IMR-90 (cell line): Measurements from ENCODE around the gene FMNL3. TPM values are rescaled to one million over a fixed set of nuclear protein-coding genes. Genes with fewer than 3 reads are reported as not detected.
"Not testable (repeated sequence)": the region's sequence is repeated elsewhere in the genome, so short reads cannot be mapped to it uniquely, and the experiment has no call there.

Source experiments
- ATAC-seq: fragments of 200-7000 bp; cut with Tn5 transposase; 2 replicates; pipeline ENCODE4 v1.9.1; 2020; ENCODE audit warnings: low read depth, mild to moderate bottlenecking, moderate library complexity
- BruUV-seq: library from RNA; stranded (reverse); fragments of 400-500 nt; replicated peaks from 2 replicates; lab custom pipeline; 2021; lab: Mats Ljungman, UMichigan
- CTCF ChIA-PET: fragments of 300-600 bp; formaldehyde crosslinking; extraction: SDS; loops from one replicate; lab custom pipeline; 2021; ENCODE audit warnings: antibody characterized with exemption; lab: Yijun Ruan, JAX
- POLR2A ChIA-PET: fragments of 300-600 bp; sonication (Branson Sonifier 250); formaldehyde crosslinking; loops from one replicate; lab custom pipeline; 2022; ENCODE audit warnings: antibody characterized with exemption; ENCODE audit not compliant: unreplicated experiment; lab: Charles Lee
- DNase-seq: peaks from one replicate; pipeline ENCODE4 v3.0.0; 2013
- H2AFZ ChIP-seq: replicated peaks from 2 replicates; pipeline ENCODE3; 2013; ENCODE audit warnings: low read length, mild to moderate bottlenecking; ENCODE audit not compliant: poor library complexity
- H2AK5ac ChIP-seq: 2 replicates; pipeline ENCODE4 v1.6.1; 2013; ENCODE audit warnings: low read depth, low read length, inconsistent platforms
- H2AK9ac ChIP-seq: replicated peaks from 2 replicates; pipeline ENCODE3; 2013; ENCODE audit warnings: mild to moderate bottlenecking, low read depth, low read length, moderate library complexity; ENCODE audit not compliant: poor library complexity
- H2BK120ac ChIP-seq: 2 replicates; pipeline ENCODE4 v1.6.1; 2013; ENCODE audit warnings: low read depth, low read length, inconsistent platforms
- H2BK15ac ChIP-seq: 3 replicates; pipeline ENCODE4 v1.6.1; 2013; ENCODE audit warnings: low read depth, low read length, inconsistent platforms
- H2BK20ac ChIP-seq: 2 replicates; pipeline ENCODE4 v1.6.1; 2013; ENCODE audit warnings: low read depth, mild to moderate bottlenecking, inconsistent platforms, low read length, moderate library complexity
- H2BK5ac ChIP-seq: 2 replicates; pipeline ENCODE4 v1.6.1; 2013; ENCODE audit warnings: mild to moderate bottlenecking, low read depth, low read length, inconsistent platforms; ENCODE audit not compliant: poor library complexity, severe bottlenecking
- H3K14ac ChIP-seq: replicated peaks from 2 replicates; pipeline ENCODE4 v1.6.1; 2013; ENCODE audit warnings: low read depth, low read length, inconsistent platforms
- H3K18ac ChIP-seq: 2 replicates; pipeline ENCODE4 v1.6.1; 2013; ENCODE audit warnings: low read depth, low read length, control low read depth
- H3K23ac ChIP-seq: 2 replicates; pipeline ENCODE4 v1.6.1; 2013; ENCODE audit warnings: low read depth, low read length, inconsistent platforms
- H3K27ac ChIP-seq: 2 replicates; pipeline ENCODE4 v1.5.1; 2013; ENCODE audit warnings: mild to moderate bottlenecking, control low read depth, low read length; ENCODE audit not compliant: insufficient read depth
- H3K27me3 ChIP-seq: 2 replicates; pipeline ENCODE4 v1.6.1; 2013; ENCODE audit warnings: low read length; ENCODE audit not compliant: control insufficient read depth, insufficient read depth
- H3K36me3 ChIP-seq: 2 replicates; pipeline ENCODE4 v1.6.1; 2013; ENCODE audit warnings: low read length, mixed read lengths; ENCODE audit not compliant: control insufficient read depth, insufficient read depth
- H3K4ac ChIP-seq: 2 replicates; pipeline ENCODE4 v1.6.1; 2013; ENCODE audit warnings: low read depth, low read length, inconsistent platforms
- H3K4me1 ChIP-seq: 2 replicates; pipeline ENCODE4 v1.6.1; 2013; ENCODE audit warnings: low read length, mixed read lengths; ENCODE audit not compliant: control insufficient read depth, insufficient read depth
- H3K4me2 ChIP-seq: 2 replicates; pipeline ENCODE4 v1.6.1; 2013; ENCODE audit warnings: low read depth, mild to moderate bottlenecking, control low read depth, low read length, moderate library complexity
- H3K4me3 ChIP-seq: 2 replicates; pipeline ENCODE4 v1.5.1; 2013; ENCODE audit warnings: low read depth, mild to moderate bottlenecking, control low read depth, low read length, moderate library complexity; ENCODE audit not compliant: insufficient read depth
- H3K56ac ChIP-seq: 2 replicates; pipeline ENCODE4 v1.6.1; 2013; ENCODE audit warnings: low read length, inconsistent platforms; ENCODE audit not compliant: insufficient read depth; ENCODE audit errors: extremely low read depth
- H3K79me1 ChIP-seq, 2 experiments: 2 replicates each; pipeline ENCODE4 v1.6.1; 2013; ENCODE audit warnings: low read length in 2 of 2, inconsistent platforms in 1 of 2, low read depth in 1 of 2
- H3K9ac ChIP-seq: 2 replicates; pipeline ENCODE4 v1.6.1; 2013; ENCODE audit warnings: low read depth, low read length, control low read depth
- H3K9me1 ChIP-seq: 2 replicates; pipeline ENCODE4 v1.6.1; 2013; ENCODE audit warnings: low read length, inconsistent platforms; ENCODE audit not compliant: insufficient read depth
- H3K9me3 ChIP-seq: 2 replicates; pipeline ENCODE4 v1.6.1; 2013; ENCODE audit warnings: low read length; ENCODE audit not compliant: control insufficient read depth, insufficient read depth
- H4K20me1 ChIP-seq: 2 replicates; pipeline ENCODE4 v1.6.1; 2013; ENCODE audit warnings: low read length, inconsistent platforms; ENCODE audit not compliant: insufficient read depth
- H4K5ac ChIP-seq: 2 replicates; pipeline ENCODE4 v1.6.1; 2013; ENCODE audit warnings: mild to moderate bottlenecking, low read depth, low read length, control low read depth
- H4K8ac ChIP-seq, 2 experiments: 2 replicates each; pipeline ENCODE4 v1.6.1; 2013; ENCODE audit warnings: low read depth in 2 of 2, low read length in 2 of 2, control low read depth in 1 of 2, inconsistent platforms in 1 of 2
- H4K91ac ChIP-seq: 2 replicates; pipeline ENCODE4 v1.6.1; 2013; ENCODE audit warnings: low read depth, low read length, inconsistent platforms; ENCODE audit not compliant: insufficient read depth
- WGBS, 2 experiments: methylation state at CpG; one replicate each; pipeline versions ENCODE4 v1.1.5 to v1.1.7; 2013; ENCODE audit warnings: missing lambda C conversion rate in 2 of 2; ENCODE audit not compliant: insufficient read length in 1 of 2; ENCODE audit errors: extremely low coverage in 2 of 2; 5-methylcytosine and 5-hydroxymethylcytosine counted together
- dilution Hi-C: fragments of 300-500 bp; cut with HindIII; formaldehyde crosslinking; loops from one replicate; pipeline ENCODE4 v1.14.3; 2018; ENCODE audit warnings: low sequenced_read_pairs; ENCODE audit not compliant: unreplicated experiment
- in situ Hi-C: fragments of 300-500 bp; cut with MboI; formaldehyde crosslinking; loops from 3 replicates; pipeline ENCODE4 v1.14.3; 2019; ENCODE audit warnings: low sequenced_read_pairs, inconsistent platforms, mixed read lengths
- intact Hi-C: fragments of 100-400 bp; cut with micrococcal nuclease; formaldehyde crosslinking; loops from 2 replicates; pipeline ENCODE4 v1.10.0; 2022
- polyA plus RNA-seq, 3 experiments: library from polyadenylated mRNA; depleted of rRNA; stranded (reverse); fragments of >200 nt; gene quantifications; 2 replicates each; pipeline ENCODE4 v1.2.3, GENCODE V29; 2012; ENCODE audit warnings: low replicate concordance in 1 of 3
- total RNA-seq: library from RNA; depleted of rRNA; stranded (reverse); fragments of >200 nt; gene quantifications from 2 replicates; pipeline ENCODE4 v1.2.3, GENCODE V29; 2012

Gene FMNL3
- total and polyA plus RNA-seq, 2 of the 4 experiments (the other 2 are of a cell fraction), result 16.3 to 36.4 TPM

GRCh38 chr12:49734900-49735299 lies 27.7 kb upstream of the FMNL3 start:
- H2AK9ac ChIP-seq, H2BK20ac ChIP-seq, H3K79me1 ChIP-seq, H2BK15ac ChIP-seq, H3K4me1 ChIP-seq, H2AK5ac ChIP-seq, H2BK5ac ChIP-seq, H3K56ac ChIP-seq, BruUV-seq, H2AFZ ChIP-seq, H4K20me1 ChIP-seq, H3K4me2 ChIP-seq, POLR2A ChIA-PET, dilution Hi-C loops, H2BK120ac ChIP-seq, H3K27ac ChIP-seq, H4K91ac ChIP-seq, ATAC-seq, H3K4me3 ChIP-seq, H3K36me3 ChIP-seq, H4K5ac ChIP-seq, H4K8ac ChIP-seq, DNase-seq, CTCF ChIA-PET, H3K4ac ChIP-seq, H3K18ac ChIP-seq, H3K14ac ChIP-seq, in situ Hi-C loops, H3K23ac ChIP-seq, intact Hi-C loops, H3K9ac ChIP-seq, H3K9me3 ChIP-seq, H3K9me1 ChIP-seq: not testable (repeated sequence)
- WGBS, 2 experiments, result no CpG with 5 or more reads among the region's 7 CpGs
- peaks cover 17% of the 10 kb centered on the region for H3K27me3 ChIP-seq
